K562 (cell line): ENCODE measurements around the gene DUSP10. TPM values are rescaled to one million over a fixed set of nuclear protein-coding genes. Genes with fewer than 3 reads are reported as not detected.

ENCODE experiments used
- FOXM1 ChIP-seq, 2 experiments: fragments of 450-650 bp in 1 of 2; sonication (generic) in 1 of 2; formaldehyde crosslinking in 1 of 2; IDR thresholded peaks; 2 replicates each; pipeline versions ENCODE4 v1.6.1 to v1.9.0; 2017 to 2022; ENCODE audit warnings: low read depth in 2 of 2, mild to moderate bottlenecking in 2 of 2, missing genetic modification reagents in 1 of 2, moderate library complexity in 1 of 2
- NFRKB ChIP-seq: fragments of 450-650 bp; IDR thresholded peaks from 2 replicates; pipeline ENCODE4 v1.6.1; 2016; ENCODE audit warnings: low read depth
- NR4A1 ChIP-seq, 2 experiments: fragments of 250-450 bp in 1 of 2; fragments of 450-650 bp in 1 of 2; sonication (Bioruptor Pico) in 1 of 2; IDR thresholded peaks; 2 replicates each; pipeline versions ENCODE4 v1.4.0 to v1.6.1; 2016 to 2020; ENCODE audit warnings: mild to moderate bottlenecking in 2 of 2, missing compliant biosample characterization in 1 of 2, missing genetic modification characterization in 1 of 2, moderate library complexity in 1 of 2
- NRF1 ChIP-seq, 2 experiments: fragments of 450-650 bp; IDR thresholded peaks in 1 of 2; conservative IDR thresholded peaks in 1 of 2; 2 replicates each; pipeline ENCODE4 v1.6.1; 2014; ENCODE audit warnings: mild to moderate bottlenecking in 2 of 2
- ZNF444 ChIP-seq: fragments of 250-450 bp; sonication (Bioruptor Pico); IDR thresholded peaks from 2 replicates; pipeline ENCODE4 v1.4.0; 2020; ENCODE audit warnings: mild to moderate bottlenecking, moderate library complexity
- ZNF583 ChIP-seq: fragments of 250-450 bp; sonication (Bioruptor Pico); IDR thresholded peaks from 2 replicates; pipeline ENCODE4 v1.4.0; 2020
- ZNF668 ChIP-seq: fragments of 250-450 bp; sonication (Bioruptor Pico); IDR thresholded peaks from 2 replicates; pipeline ENCODE4 v1.8.0; 2022; ENCODE audit warnings: mild to moderate bottlenecking, inconsistent platforms
- ZNF75A ChIP-seq: fragments of 450-650 bp; formaldehyde crosslinking; IDR thresholded peaks from 2 replicates; pipeline ENCODE4 v1.4.0; 2020; ENCODE audit warnings: mild to moderate bottlenecking
- polyA plus RNA-seq, 8 experiments: library from polyadenylated mRNA; depleted of rRNA in 4 of 8; stranded (reverse) in 5 of 8; unstranded in 3 of 8; fragments of >200 nt; fragmentation: Nextera tagmentation in 2 of 8; fragmentation: Illumina TruSeq in 1 of 8; extraction: Ambion mirVana in 2 of 8; extraction: Trizol in 1 of 8; gene quantifications; 2 replicates each; pipeline versions ENCODE4 v1.2.1 to v1.2.3, GENCODE V29; 2011 to 2014; ENCODE audit warnings: inconsistent platforms in 1 of 8, missing spikeins in 1 of 8
- total RNA-seq, 7 experiments: library from RNA; depleted of rRNA in 6 of 7; stranded (reverse); fragments of >200 nt in 6 of 7; fragmentation: Illumina TruSeq in 2 of 7; extraction: Trizol in 2 of 7; gene quantifications; 2 replicates each; pipeline versions ENCODE4 v1.2.1 to v1.2.3, GENCODE V29; 2011 to 2021; ENCODE audit warnings: low replicate concordance in 1 of 7
- TF ChIP-seq, protein P1 (sequence below): fragments of 450-650 bp; formaldehyde crosslinking; IDR thresholded peaks from 2 replicates; pipeline ENCODE4 v1.4.0; 2020; ENCODE audit warnings: mild to moderate bottlenecking, moderate library complexity
- TF ChIP-seq, protein P2 (sequence below): fragments of 450-650 bp; IDR thresholded peaks from 2 replicates; pipeline ENCODE4 v1.6.1; 2016; ENCODE audit warnings: mild to moderate bottlenecking, moderate library complexity
- TF ChIP-seq, protein P3 (sequence below), 2 experiments: fragments of 250-450 bp in 1 of 2; fragments of 450-650 bp in 1 of 2; sonication (Bioruptor Pico) in 1 of 2; IDR thresholded peaks; 2 replicates each; pipeline versions ENCODE4 v1.6.1 to v1.8.0; 2016 to 2021; ENCODE audit warnings: mild to moderate bottlenecking in 2 of 2, moderate library complexity in 2 of 2, missing compliant biosample characterization in 1 of 2, missing genetic modification characterization in 1 of 2

DUSP10 gene
- total and polyA plus RNA-seq, 9 of the 15 experiments (the other 6 are each of a cell fraction or from before 2014, with no cell fraction given): 1.7 to 8.3 (median 6.1) TPM

DNA sequence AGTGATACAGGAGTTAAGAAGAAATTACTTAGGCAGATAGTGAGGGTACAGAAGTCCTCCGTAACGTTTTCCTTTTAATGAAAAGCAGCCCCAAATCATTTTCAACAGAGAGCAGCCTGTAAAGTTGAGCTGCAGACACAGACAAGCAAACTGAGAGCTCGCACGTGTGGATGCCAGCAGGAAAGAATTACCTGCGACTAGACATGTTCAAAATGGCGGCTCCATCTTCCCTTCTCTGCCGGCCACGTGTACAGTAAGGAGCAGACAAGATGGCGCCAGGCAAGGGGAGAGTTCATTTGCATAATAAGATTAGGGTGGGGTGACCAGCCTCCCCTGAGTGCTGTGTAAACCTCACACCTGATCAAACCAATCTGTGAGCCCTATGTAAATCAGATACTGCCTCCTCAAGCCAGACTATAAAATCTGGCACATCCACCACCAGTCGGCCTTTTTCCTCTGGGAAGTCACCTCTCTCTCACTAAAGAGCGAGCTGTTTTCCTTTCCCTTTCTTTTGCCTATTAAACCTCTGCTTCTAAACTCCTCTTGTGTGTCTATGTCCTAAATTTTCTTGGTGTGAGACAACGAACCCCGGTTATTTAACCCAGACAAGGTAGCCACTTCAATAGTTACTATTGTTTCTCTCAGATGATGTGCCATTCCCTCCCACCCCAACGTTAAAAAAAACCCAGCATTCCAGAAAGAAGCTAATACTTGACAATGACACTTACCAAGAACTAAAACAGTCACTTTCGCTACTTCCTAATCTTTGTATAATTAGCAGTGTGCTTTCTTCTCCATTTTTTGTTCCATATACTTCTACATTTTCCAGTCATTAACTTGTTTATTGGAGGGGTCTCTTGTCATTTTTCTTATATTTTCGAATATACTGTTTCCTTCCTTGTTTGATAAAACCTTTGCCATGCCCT is 27.4 kb downstream of the DUSP10 start (continued):
- TF ChIP-seq, protein P1, sequence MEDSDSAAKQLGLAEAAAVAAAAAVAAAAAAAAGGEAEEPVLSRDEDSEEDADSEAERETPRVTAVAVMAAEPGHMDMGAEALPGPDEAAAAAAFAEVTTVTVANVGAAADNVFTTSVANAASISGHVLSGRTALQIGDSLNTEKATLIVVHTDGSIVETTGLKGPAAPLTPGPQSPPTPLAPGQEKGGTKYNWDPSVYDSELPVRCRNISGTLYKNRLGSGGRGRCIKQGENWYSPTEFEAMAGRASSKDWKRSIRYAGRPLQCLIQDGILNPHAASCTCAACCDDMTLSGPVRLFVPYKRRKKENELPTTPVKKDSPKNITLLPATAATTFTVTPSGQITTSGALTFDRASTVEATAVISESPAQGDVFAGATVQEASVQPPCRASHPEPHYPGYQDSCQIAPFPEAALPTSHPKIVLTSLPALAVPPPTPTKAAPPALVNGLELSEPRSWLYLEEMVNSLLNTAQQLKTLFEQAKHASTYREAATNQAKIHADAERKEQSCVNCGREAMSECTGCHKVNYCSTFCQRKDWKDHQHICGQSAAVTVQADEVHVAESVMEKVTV: peak; percentile 4; the same call in 1 of the 2 replicates
- TF ChIP-seq FOXM1 (IDR thresholded peaks at IDR 0.05; ENCODE audit: low read depth): no peak
- TF ChIP-seq FOXM1 (CRISPR knock-in tag; IDR thresholded peaks at IDR 0.05; ENCODE audit: low read depth): no peak
- TF ChIP-seq ZNF668 (CRISPR knock-in tag): peak; percentile 59; the same call in 1 of the 2 replicates
- TF ChIP-seq NFRKB: peak; percentile 95
- TF ChIP-seq, protein P2, sequence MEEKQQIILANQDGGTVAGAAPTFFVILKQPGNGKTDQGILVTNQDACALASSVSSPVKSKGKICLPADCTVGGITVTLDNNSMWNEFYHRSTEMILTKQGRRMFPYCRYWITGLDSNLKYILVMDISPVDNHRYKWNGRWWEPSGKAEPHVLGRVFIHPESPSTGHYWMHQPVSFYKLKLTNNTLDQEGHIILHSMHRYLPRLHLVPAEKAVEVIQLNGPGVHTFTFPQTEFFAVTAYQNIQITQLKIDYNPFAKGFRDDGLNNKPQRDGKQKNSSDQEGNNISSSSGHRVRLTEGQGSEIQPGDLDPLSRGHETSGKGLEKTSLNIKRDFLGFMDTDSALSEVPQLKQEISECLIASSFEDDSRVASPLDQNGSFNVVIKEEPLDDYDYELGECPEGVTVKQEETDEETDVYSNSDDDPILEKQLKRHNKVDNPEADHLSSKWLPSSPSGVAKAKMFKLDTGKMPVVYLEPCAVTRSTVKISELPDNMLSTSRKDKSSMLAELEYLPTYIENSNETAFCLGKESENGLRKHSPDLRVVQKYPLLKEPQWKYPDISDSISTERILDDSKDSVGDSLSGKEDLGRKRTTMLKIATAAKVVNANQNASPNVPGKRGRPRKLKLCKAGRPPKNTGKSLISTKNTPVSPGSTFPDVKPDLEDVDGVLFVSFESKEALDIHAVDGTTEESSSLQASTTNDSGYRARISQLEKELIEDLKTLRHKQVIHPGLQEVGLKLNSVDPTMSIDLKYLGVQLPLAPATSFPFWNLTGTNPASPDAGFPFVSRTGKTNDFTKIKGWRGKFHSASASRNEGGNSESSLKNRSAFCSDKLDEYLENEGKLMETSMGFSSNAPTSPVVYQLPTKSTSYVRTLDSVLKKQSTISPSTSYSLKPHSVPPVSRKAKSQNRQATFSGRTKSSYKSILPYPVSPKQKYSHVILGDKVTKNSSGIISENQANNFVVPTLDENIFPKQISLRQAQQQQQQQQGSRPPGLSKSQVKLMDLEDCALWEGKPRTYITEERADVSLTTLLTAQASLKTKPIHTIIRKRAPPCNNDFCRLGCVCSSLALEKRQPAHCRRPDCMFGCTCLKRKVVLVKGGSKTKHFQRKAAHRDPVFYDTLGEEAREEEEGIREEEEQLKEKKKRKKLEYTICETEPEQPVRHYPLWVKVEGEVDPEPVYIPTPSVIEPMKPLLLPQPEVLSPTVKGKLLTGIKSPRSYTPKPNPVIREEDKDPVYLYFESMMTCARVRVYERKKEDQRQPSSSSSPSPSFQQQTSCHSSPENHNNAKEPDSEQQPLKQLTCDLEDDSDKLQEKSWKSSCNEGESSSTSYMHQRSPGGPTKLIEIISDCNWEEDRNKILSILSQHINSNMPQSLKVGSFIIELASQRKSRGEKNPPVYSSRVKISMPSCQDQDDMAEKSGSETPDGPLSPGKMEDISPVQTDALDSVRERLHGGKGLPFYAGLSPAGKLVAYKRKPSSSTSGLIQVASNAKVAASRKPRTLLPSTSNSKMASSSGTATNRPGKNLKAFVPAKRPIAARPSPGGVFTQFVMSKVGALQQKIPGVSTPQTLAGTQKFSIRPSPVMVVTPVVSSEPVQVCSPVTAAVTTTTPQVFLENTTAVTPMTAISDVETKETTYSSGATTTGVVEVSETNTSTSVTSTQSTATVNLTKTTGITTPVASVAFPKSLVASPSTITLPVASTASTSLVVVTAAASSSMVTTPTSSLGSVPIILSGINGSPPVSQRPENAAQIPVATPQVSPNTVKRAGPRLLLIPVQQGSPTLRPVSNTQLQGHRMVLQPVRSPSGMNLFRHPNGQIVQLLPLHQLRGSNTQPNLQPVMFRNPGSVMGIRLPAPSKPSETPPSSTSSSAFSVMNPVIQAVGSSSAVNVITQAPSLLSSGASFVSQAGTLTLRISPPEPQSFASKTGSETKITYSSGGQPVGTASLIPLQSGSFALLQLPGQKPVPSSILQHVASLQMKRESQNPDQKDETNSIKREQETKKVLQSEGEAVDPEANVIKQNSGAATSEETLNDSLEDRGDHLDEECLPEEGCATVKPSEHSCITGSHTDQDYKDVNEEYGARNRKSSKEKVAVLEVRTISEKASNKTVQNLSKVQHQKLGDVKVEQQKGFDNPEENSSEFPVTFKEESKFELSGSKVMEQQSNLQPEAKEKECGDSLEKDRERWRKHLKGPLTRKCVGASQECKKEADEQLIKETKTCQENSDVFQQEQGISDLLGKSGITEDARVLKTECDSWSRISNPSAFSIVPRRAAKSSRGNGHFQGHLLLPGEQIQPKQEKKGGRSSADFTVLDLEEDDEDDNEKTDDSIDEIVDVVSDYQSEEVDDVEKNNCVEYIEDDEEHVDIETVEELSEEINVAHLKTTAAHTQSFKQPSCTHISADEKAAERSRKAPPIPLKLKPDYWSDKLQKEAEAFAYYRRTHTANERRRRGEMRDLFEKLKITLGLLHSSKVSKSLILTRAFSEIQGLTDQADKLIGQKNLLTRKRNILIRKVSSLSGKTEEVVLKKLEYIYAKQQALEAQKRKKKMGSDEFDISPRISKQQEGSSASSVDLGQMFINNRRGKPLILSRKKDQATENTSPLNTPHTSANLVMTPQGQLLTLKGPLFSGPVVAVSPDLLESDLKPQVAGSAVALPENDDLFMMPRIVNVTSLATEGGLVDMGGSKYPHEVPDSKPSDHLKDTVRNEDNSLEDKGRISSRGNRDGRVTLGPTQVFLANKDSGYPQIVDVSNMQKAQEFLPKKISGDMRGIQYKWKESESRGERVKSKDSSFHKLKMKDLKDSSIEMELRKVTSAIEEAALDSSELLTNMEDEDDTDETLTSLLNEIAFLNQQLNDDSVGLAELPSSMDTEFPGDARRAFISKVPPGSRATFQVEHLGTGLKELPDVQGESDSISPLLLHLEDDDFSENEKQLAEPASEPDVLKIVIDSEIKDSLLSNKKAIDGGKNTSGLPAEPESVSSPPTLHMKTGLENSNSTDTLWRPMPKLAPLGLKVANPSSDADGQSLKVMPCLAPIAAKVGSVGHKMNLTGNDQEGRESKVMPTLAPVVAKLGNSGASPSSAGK: peak; percentile 79
- TF ChIP-seq NR4A1 (CRISPR knock-in tag; IDR thresholded peaks at IDR 0.05): peak; percentile 63; the same call in 1 of the 2 replicates
- TF ChIP-seq NR4A1 (tag; IDR thresholded peaks at IDR 0.05): peak; percentile 88; the same call in 1 of the 2 replicates
- TF ChIP-seq ZNF75A: no peak
- 0 out of 2 replicates have a peak, but pooled peaks have one; percentile 60 for TF ChIP-seq ZNF583
- TF ChIP-seq, protein P3, sequence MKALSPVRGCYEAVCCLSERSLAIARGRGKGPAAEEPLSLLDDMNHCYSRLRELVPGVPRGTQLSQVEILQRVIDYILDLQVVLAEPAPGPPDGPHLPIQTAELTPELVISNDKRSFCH (CRISPR knock-in tag; IDR thresholded peaks at IDR 0.05): 0 out of 2 replicates have a peak, but pooled peaks have one; percentile 34
- TF ChIP-seq, protein P3 (tag; IDR thresholded peaks at IDR 0.05): no peak
- 0 out of 4 replicates have a peak, but pooled peaks of 1 of the 2 experiments have one; percentile 23 for TF ChIP-seq NRF1 (conservative IDR thresholded peaks at IDR 0.05 in 1 of 2, IDR thresholded peaks at IDR 0.05 in 1 of 2)
- 0 out of 2 replicates have a peak, but pooled peaks have one; percentile 23 for TF ChIP-seq ZNF444 (CRISPR knock-in tag)
